ENCODE data around the gene TRAIP. TPM values are rescaled to one million over a fixed set of nuclear protein-coding genes. Genes with fewer than 3 reads are reported as not detected.

TRAIP gene
- total RNA-seq, 1 donor from 2014 or later, result 3.2 TPM

DNA sequence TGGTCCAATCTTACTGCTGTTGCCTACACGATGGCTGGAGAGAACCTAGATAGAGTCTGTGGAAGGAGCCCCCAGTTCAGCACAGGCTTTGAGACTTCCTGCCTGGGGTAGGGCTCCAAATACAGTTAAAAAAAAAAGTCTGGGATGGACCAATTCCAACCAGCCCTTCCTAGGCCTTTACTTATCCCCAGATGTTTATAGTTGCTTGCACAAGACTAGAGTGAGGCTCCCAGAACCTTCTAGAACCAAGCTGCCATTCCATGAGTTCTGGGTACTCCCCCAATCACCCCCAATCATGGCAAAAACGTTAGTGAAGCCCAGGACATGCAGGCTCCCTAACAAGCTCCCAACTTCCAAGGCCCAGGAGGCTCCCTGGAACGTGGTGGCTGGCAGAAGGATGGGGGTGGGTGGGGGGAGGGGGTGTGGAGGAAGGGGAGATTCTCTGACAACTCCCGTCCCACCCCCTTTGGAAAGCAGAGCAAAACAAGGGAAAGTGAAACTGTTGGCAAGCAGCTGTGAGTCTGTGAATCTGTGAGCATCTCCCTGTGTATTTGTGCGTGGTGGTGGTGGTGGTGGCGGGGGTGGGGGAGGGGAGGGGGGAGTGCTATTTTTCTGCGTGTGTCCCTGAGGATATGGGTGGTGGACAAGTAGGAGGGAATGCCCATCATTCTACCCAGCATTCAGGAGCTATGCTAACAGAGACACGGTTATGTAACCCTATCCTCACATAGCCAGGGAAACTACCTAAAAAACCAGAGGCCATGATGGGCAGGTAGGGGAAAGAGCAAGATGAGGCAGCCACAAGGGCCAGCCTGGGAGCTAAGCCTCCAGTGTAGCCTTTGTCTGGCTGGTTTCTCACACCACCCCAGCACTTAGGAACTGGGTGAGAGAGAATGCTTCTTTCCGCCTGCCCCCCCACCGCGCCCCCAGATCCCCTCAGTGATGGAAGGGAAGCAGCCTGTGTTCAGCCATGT is 45.3 kb upstream of the TRAIP start:
- Histone ChIP-seq H3K9ac (ENCODE audit: low read length) (no peak overlapping the region), H3K79me2 (ENCODE audit: insufficient read depth, low read length) (no peaks in the 10 kb centered on the region), H4K20me1 (ENCODE audit: insufficient read depth, low read length) (no peaks in the 10 kb centered on the region), H3K36me3 (ENCODE audit: insufficient read depth, low read length) (no peaks in the 10 kb centered on the region), H3K4me2 (ENCODE audit: low read length) (no peak overlapping the region), H3K27ac (ENCODE audit: low read depth, low read length) (no peak overlapping the region), H3K27me3 (ENCODE audit: insufficient read depth, low read length) (no peaks in the 10 kb centered on the region), H2AFZ (ENCODE audit: low read depth, low read length) (no peak overlapping the region), H3K4me3 (ENCODE audit: insufficient read depth, low read depth, low read length) (no peak overlapping the region), H3K4me1 (ENCODE audit: insufficient read depth, low read length) (peaks cover 15% of the 10 kb centered on the region), H3K9me3 (ENCODE audit: insufficient read depth, low read depth, low read length) (no peaks in the 10 kb centered on the region)
- peaks cover 6% of the 10 kb centered on the region for H3K4me1 Mint-ChIP-seq (ENCODE audit: low read depth, unreplicated experiment)
- no peak for FAIRE-seq
- H3K4me3 Mint-ChIP-seq (ENCODE audit: unreplicated experiment), result no peak overlapping the region
- H3K9me3 Mint-ChIP-seq (ENCODE audit: unreplicated experiment), result peaks cover 3% of the 10 kb centered on the region
- peaks cover 3% of the 10 kb centered on the region for H3K36me3 Mint-ChIP-seq (ENCODE audit: low read depth, unreplicated experiment)
- DNase-seq (ENCODE audit: low read depth), result no peak
- H3K27me3 Mint-ChIP-seq (ENCODE audit: low read depth, unreplicated experiment), result peaks cover 11% of the 10 kb centered on the region
- H3K27ac Mint-ChIP-seq (ENCODE audit: unreplicated experiment), result no peak overlapping the region
- TF ChIP-seq, protein P1, sequence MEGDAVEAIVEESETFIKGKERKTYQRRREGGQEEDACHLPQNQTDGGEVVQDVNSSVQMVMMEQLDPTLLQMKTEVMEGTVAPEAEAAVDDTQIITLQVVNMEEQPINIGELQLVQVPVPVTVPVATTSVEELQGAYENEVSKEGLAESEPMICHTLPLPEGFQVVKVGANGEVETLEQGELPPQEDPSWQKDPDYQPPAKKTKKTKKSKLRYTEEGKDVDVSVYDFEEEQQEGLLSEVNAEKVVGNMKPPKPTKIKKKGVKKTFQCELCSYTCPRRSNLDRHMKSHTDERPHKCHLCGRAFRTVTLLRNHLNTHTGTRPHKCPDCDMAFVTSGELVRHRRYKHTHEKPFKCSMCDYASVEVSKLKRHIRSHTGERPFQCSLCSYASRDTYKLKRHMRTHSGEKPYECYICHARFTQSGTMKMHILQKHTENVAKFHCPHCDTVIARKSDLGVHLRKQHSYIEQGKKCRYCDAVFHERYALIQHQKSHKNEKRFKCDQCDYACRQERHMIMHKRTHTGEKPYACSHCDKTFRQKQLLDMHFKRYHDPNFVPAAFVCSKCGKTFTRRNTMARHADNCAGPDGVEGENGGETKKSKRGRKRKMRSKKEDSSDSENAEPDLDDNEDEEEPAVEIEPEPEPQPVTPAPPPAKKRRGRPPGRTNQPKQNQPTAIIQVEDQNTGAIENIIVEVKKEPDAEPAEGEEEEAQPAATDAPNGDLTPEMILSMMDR (IDR thresholded peaks at IDR 0.05; ENCODE audit: insufficient read depth, low read depth, low read length), result no peak
- TF ChIP-seq EZH2 (IDR thresholded peaks at IDR 0.05; ENCODE audit: insufficient read depth, low read length), result no peak

DNA sequence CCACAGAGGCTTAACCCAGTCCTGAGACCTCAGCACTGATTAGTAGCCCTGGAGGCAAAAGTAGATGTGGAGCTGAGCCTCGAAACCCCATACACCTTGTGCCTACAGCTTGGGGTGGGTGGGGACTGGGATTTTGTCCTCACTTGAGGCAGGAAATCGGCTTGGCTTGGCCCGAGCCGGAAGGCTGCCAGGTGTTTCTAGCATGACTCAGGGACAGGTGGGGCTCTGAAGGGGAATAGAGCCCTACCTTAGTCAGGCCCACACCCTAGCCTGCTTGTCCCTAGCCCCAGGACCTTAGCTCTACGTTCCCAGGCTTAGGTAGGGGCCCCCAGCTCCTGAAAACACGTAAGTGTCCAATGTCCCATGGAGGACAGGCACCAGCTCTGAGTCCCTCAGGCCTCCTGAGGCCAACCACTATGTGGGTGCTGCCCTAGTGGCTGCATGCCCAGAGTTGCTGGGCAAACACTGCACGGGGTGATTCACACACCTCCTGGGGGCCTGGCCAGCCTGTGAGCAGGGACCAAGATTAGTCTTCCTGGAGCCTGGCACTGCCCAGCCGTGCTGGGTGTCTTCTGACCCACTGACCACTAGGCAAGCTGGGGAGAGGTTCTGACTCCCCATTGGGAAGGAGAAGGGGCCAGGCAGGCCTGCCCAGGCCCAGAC is 44.3 kb upstream of the TRAIP start:
- no peak overlapping the region for H2AFZ ChIP-seq (ENCODE audit: low read depth, low read length)
- no peaks in the 10 kb centered on the region for H3K9me3 ChIP-seq (ENCODE audit: insufficient read depth, low read depth, low read length)
- DNase-seq (ENCODE audit: low read depth), result peak; percentile 26
- peaks cover 8% of the 10 kb centered on the region for H3K4me1 ChIP-seq (ENCODE audit: insufficient read depth, low read length)
- no peak overlapping the region for H3K4me2 ChIP-seq (ENCODE audit: low read length)
- FAIRE-seq, result no peak
- peaks cover 3% of the 10 kb centered on the region for H3K9me3 Mint-ChIP-seq (ENCODE audit: unreplicated experiment)
- H3K4me3 Mint-ChIP-seq (ENCODE audit: unreplicated experiment), result no peak overlapping the region
- H4K20me1 ChIP-seq (ENCODE audit: insufficient read depth, low read length), result no peaks in the 10 kb centered on the region
- no peak overlapping the region for H3K27ac ChIP-seq (ENCODE audit: low read depth, low read length)
- H3K79me2 ChIP-seq (ENCODE audit: insufficient read depth, low read length), result no peaks in the 10 kb centered on the region
- H3K4me3 ChIP-seq (ENCODE audit: insufficient read depth, low read depth, low read length), result no peak overlapping the region
- TF ChIP-seq EZH2 (IDR thresholded peaks at IDR 0.05; ENCODE audit: insufficient read depth, low read length), result no peak
- TF ChIP-seq, protein P1 (IDR thresholded peaks at IDR 0.05; ENCODE audit: insufficient read depth, low read depth, low read length), result no peak
- H3K27ac Mint-ChIP-seq (ENCODE audit: unreplicated experiment), result no peak overlapping the region
- H3K36me3 ChIP-seq (ENCODE audit: insufficient read depth, low read length), result no peaks in the 10 kb centered on the region
- H3K27me3 ChIP-seq (ENCODE audit: insufficient read depth, low read length), result no peaks in the 10 kb centered on the region
- H3K4me1 Mint-ChIP-seq (ENCODE audit: low read depth, unreplicated experiment), result peaks cover under 1% of the 10 kb centered on the region
- peaks cover 3% of the 10 kb centered on the region for H3K36me3 Mint-ChIP-seq (ENCODE audit: low read depth, unreplicated experiment)
- peaks cover 13% of the 10 kb centered on the region for H3K27me3 Mint-ChIP-seq (ENCODE audit: low read depth, unreplicated experiment)
- no peak overlapping the region for H3K9ac ChIP-seq (ENCODE audit: low read length)

Data from astrocyte (in vitro differentiated cells and primary cell).